Measurements from ENCODE around the gene FAM168A. TPM values are rescaled to one million over a fixed set of nuclear protein-coding genes. Genes with fewer than 3 reads are reported as not detected.

The FAM168A gene
- total RNA-seq, 1 experiment from 2014 or later, result 62.8 TPM

GRCh38 chr11:73549376-73549775, 48.5 kb downstream of the FAM168A start:
- intact Hi-C loops (cut with micrococcal nuclease; ENCODE audit: unreplicated experiment) (no loop called here), in situ Hi-C loops (cut with HindIII; ENCODE audit: low pct_unique_long_range_greater_than_20kb, low sequenced_read_pairs) (no loop called here)
- Histone ChIP-seq H3K36me3 (ENCODE audit: control insufficient read depth, insufficient read depth, low read length) (no peaks in the 10 kb centered on the region), H3K4me1 (ENCODE audit: control insufficient read depth, insufficient read depth, low read length) (no peaks in the 10 kb centered on the region), H3K27me3 (ENCODE audit: control insufficient read depth, insufficient read depth, low read length) (no peaks in the 10 kb centered on the region), H3K4me3 (ENCODE audit: low read depth in 2 of 2, low read length in 2 of 2) (no peak overlapping the region), H3K9me3 (ENCODE audit: control insufficient read depth, insufficient read depth, low read depth, low read length) (no peaks in the 10 kb centered on the region), H3K27ac (ENCODE audit: low read length) (no peak overlapping the region)
- CTCF ChIA-PET, result no interaction called here
- POLR2A ChIA-PET, result no interaction called here
- no peak for TF ChIP-seq POLR2AphosphoS5 (IDR thresholded peaks at IDR 0.05; ENCODE audit: low read depth, low read length)
- TF ChIP-seq SIN3A (IDR thresholded peaks at IDR 0.05; ENCODE audit: borderline replicate concordance, insufficient read depth, low read depth, low read length), result no peak
- TF ChIP-seq TCF7L2 (IDR thresholded peaks at IDR 0.05; ENCODE audit: low read depth, low read length), result no peak
- no peak for TF ChIP-seq REST (IDR thresholded peaks at IDR 0.05; ENCODE audit: insufficient read depth in 1 of 2, low read depth in 2 of 2, low read length in 1 of 2)
- no peak for TF ChIP-seq CTCF (IDR thresholded peaks at IDR 0.05)
- ATAC-seq (no peak), DNase-seq (ENCODE audit: low read depth, low spot score) (no peak)
- TSS peak; percentile 17 for BruUV-seq (replicated peaks)

- H3K27ac ChIP-seq (ENCODE audit: low read length), result no peak overlapping the region
- no peaks in the 10 kb centered on the region for H3K4me1 ChIP-seq (ENCODE audit: control insufficient read depth, insufficient read depth, low read length)
- in situ Hi-C loops (cut with HindIII; ENCODE audit: low pct_unique_long_range_greater_than_20kb, low sequenced_read_pairs) (no loop called here), intact Hi-C loops (cut with micrococcal nuclease; ENCODE audit: unreplicated experiment) (no loop called here)
- no peak overlapping the region for H3K4me3 ChIP-seq (ENCODE audit: low read depth in 2 of 2, low read length in 2 of 2)
- no peaks in the 10 kb centered on the region for H3K9me3 ChIP-seq (ENCODE audit: control insufficient read depth, insufficient read depth, low read depth, low read length)
- ChIA-PET POLR2A (no interaction called here), CTCF (interaction anchor here (0.5 kb wide), 1 partner anchor 142 kb away, joined by 9 read pairs; no protein-coding TSS in a partner anchor)
- no peaks in the 10 kb centered on the region for H3K36me3 ChIP-seq (ENCODE audit: control insufficient read depth, insufficient read depth, low read length)
- TF ChIP-seq POLR2AphosphoS5 (IDR thresholded peaks at IDR 0.05; ENCODE audit: low read depth, low read length), result no peak
- ATAC-seq, result no peak
- no peaks in the 10 kb centered on the region for H3K27me3 ChIP-seq (ENCODE audit: control insufficient read depth, insufficient read depth, low read length)
- no peak for DNase-seq (ENCODE audit: low read depth, low spot score)
- TSS peak; percentile 16 for BruUV-seq (replicated peaks)
These were observed 50.0 kb downstream of the FAM168A start for GRCh38 chr11:73547706-73548595.

GRCh38 chr11:73542175-73542574, 55.7 kb downstream of the FAM168A start:
- DNase-seq (ENCODE audit: low read depth, low spot score) (no peak), ATAC-seq (no peak)
- ChIA-PET POLR2A (no interaction called here), CTCF (no interaction called here)
- intact Hi-C loops (cut with micrococcal nuclease; ENCODE audit: unreplicated experiment), result no loop called here
- no peaks in the 10 kb centered on the region for H3K4me1 ChIP-seq (ENCODE audit: control insufficient read depth, insufficient read depth, low read length)
- no peaks in the 10 kb centered on the region for H3K36me3 ChIP-seq (ENCODE audit: control insufficient read depth, insufficient read depth, low read length)
- no peak overlapping the region for H3K27ac ChIP-seq (ENCODE audit: low read length)
- no peaks in the 10 kb centered on the region for H3K9me3 ChIP-seq (ENCODE audit: control insufficient read depth, insufficient read depth, low read depth, low read length)
- H3K4me3 ChIP-seq (ENCODE audit: low read depth in 2 of 2, low read length in 2 of 2), result no peak overlapping the region
- H3K27me3 ChIP-seq (ENCODE audit: control insufficient read depth, insufficient read depth, low read length), result no peaks in the 10 kb centered on the region
- no TSS peak for BruUV-seq (replicated peaks)
- no peak for TF ChIP-seq REST (IDR thresholded peaks at IDR 0.05; ENCODE audit: insufficient read depth in 1 of 2, low read depth in 2 of 2, low read length in 1 of 2)
- TF ChIP-seq CTCF (IDR thresholded peaks at IDR 0.05), result no peak
- TF ChIP-seq TCF7L2 (IDR thresholded peaks at IDR 0.05; ENCODE audit: low read depth, low read length), result no peak
- TF ChIP-seq SIN3A (IDR thresholded peaks at IDR 0.05; ENCODE audit: borderline replicate concordance, insufficient read depth, low read depth, low read length), result no peak
- no peak for TF ChIP-seq POLR2AphosphoS5 (IDR thresholded peaks at IDR 0.05; ENCODE audit: low read depth, low read length)
- in situ Hi-C loops (cut with HindIII; ENCODE audit: low pct_unique_long_range_greater_than_20kb, low sequenced_read_pairs), result no loop called here
